IMR-90 (cell line): ENCODE results near the gene KRT86. TPM values are rescaled to one million over a fixed set of nuclear protein-coding genes. Genes with fewer than 3 reads are reported as not detected.

Source experiments
- ATAC-seq: fragments of 200-7000 bp; cut with Tn5 transposase; 2 replicates; pipeline ENCODE4 v1.9.1; 2020; ENCODE audit warnings: low read depth, mild to moderate bottlenecking, moderate library complexity
- BruUV-seq: library from RNA; stranded (reverse); fragments of 400-500 nt; replicated peaks from 2 replicates; lab custom pipeline; 2021; lab: Mats Ljungman, UMichigan
- CTCF ChIA-PET: fragments of 300-600 bp; formaldehyde crosslinking; extraction: SDS; loops from one replicate; lab custom pipeline; 2021; ENCODE audit warnings: antibody characterized with exemption; lab: Yijun Ruan, JAX
- POLR2A ChIA-PET: fragments of 300-600 bp; sonication (Branson Sonifier 250); formaldehyde crosslinking; loops from one replicate; lab custom pipeline; 2022; ENCODE audit warnings: antibody characterized with exemption; ENCODE audit not compliant: unreplicated experiment; lab: Charles Lee
- DNase-seq: peaks from one replicate; pipeline ENCODE4 v3.0.0; 2013
- H2AFZ ChIP-seq: replicated peaks from 2 replicates; pipeline ENCODE3; 2013; ENCODE audit warnings: low read length, mild to moderate bottlenecking; ENCODE audit not compliant: poor library complexity
- H2AK5ac ChIP-seq: 2 replicates; pipeline ENCODE4 v1.6.1; 2013; ENCODE audit warnings: low read depth, low read length, inconsistent platforms
- H2AK9ac ChIP-seq: replicated peaks from 2 replicates; pipeline ENCODE3; 2013; ENCODE audit warnings: mild to moderate bottlenecking, low read depth, low read length, moderate library complexity; ENCODE audit not compliant: poor library complexity
- H2BK120ac ChIP-seq: 2 replicates; pipeline ENCODE4 v1.6.1; 2013; ENCODE audit warnings: low read depth, low read length, inconsistent platforms
- H2BK15ac ChIP-seq: 3 replicates; pipeline ENCODE4 v1.6.1; 2013; ENCODE audit warnings: low read depth, low read length, inconsistent platforms
- H2BK20ac ChIP-seq: 2 replicates; pipeline ENCODE4 v1.6.1; 2013; ENCODE audit warnings: low read depth, mild to moderate bottlenecking, inconsistent platforms, low read length, moderate library complexity
- H2BK5ac ChIP-seq: 2 replicates; pipeline ENCODE4 v1.6.1; 2013; ENCODE audit warnings: mild to moderate bottlenecking, low read depth, low read length, inconsistent platforms; ENCODE audit not compliant: poor library complexity, severe bottlenecking
- H3K14ac ChIP-seq: replicated peaks from 2 replicates; pipeline ENCODE4 v1.6.1; 2013; ENCODE audit warnings: low read depth, low read length, inconsistent platforms
- H3K18ac ChIP-seq: 2 replicates; pipeline ENCODE4 v1.6.1; 2013; ENCODE audit warnings: low read depth, low read length, control low read depth
- H3K23ac ChIP-seq: 2 replicates; pipeline ENCODE4 v1.6.1; 2013; ENCODE audit warnings: low read depth, low read length, inconsistent platforms
- H3K27ac ChIP-seq: 2 replicates; pipeline ENCODE4 v1.5.1; 2013; ENCODE audit warnings: mild to moderate bottlenecking, control low read depth, low read length; ENCODE audit not compliant: insufficient read depth
- H3K27me3 ChIP-seq: 2 replicates; pipeline ENCODE4 v1.6.1; 2013; ENCODE audit warnings: low read length; ENCODE audit not compliant: control insufficient read depth, insufficient read depth
- H3K36me3 ChIP-seq: 2 replicates; pipeline ENCODE4 v1.6.1; 2013; ENCODE audit warnings: low read length, mixed read lengths; ENCODE audit not compliant: control insufficient read depth, insufficient read depth
- H3K4ac ChIP-seq: 2 replicates; pipeline ENCODE4 v1.6.1; 2013; ENCODE audit warnings: low read depth, low read length, inconsistent platforms
- H3K4me1 ChIP-seq: 2 replicates; pipeline ENCODE4 v1.6.1; 2013; ENCODE audit warnings: low read length, mixed read lengths; ENCODE audit not compliant: control insufficient read depth, insufficient read depth
- H3K4me2 ChIP-seq: 2 replicates; pipeline ENCODE4 v1.6.1; 2013; ENCODE audit warnings: low read depth, mild to moderate bottlenecking, control low read depth, low read length, moderate library complexity
- H3K4me3 ChIP-seq: 2 replicates; pipeline ENCODE4 v1.5.1; 2013; ENCODE audit warnings: low read depth, mild to moderate bottlenecking, control low read depth, low read length, moderate library complexity; ENCODE audit not compliant: insufficient read depth
- H3K56ac ChIP-seq: 2 replicates; pipeline ENCODE4 v1.6.1; 2013; ENCODE audit warnings: low read length, inconsistent platforms; ENCODE audit not compliant: insufficient read depth; ENCODE audit errors: extremely low read depth
- H3K79me1 ChIP-seq, 2 experiments: 2 replicates each; pipeline ENCODE4 v1.6.1; 2013; ENCODE audit warnings: low read length in 2 of 2, inconsistent platforms in 1 of 2, low read depth in 1 of 2
- H3K9ac ChIP-seq: 2 replicates; pipeline ENCODE4 v1.6.1; 2013; ENCODE audit warnings: low read depth, low read length, control low read depth
- H3K9me1 ChIP-seq: 2 replicates; pipeline ENCODE4 v1.6.1; 2013; ENCODE audit warnings: low read length, inconsistent platforms; ENCODE audit not compliant: insufficient read depth
- H3K9me3 ChIP-seq: 2 replicates; pipeline ENCODE4 v1.6.1; 2013; ENCODE audit warnings: low read length; ENCODE audit not compliant: control insufficient read depth, insufficient read depth
- H4K20me1 ChIP-seq: 2 replicates; pipeline ENCODE4 v1.6.1; 2013; ENCODE audit warnings: low read length, inconsistent platforms; ENCODE audit not compliant: insufficient read depth
- H4K5ac ChIP-seq: 2 replicates; pipeline ENCODE4 v1.6.1; 2013; ENCODE audit warnings: mild to moderate bottlenecking, low read depth, low read length, control low read depth
- H4K8ac ChIP-seq, 2 experiments: 2 replicates each; pipeline ENCODE4 v1.6.1; 2013; ENCODE audit warnings: low read depth in 2 of 2, low read length in 2 of 2, control low read depth in 1 of 2, inconsistent platforms in 1 of 2
- H4K91ac ChIP-seq: 2 replicates; pipeline ENCODE4 v1.6.1; 2013; ENCODE audit warnings: low read depth, low read length, inconsistent platforms; ENCODE audit not compliant: insufficient read depth
- BHLHE40 ChIP-seq: fragments of 150-350 bp; IDR thresholded peaks from 2 replicates; pipeline ENCODE4 v1.6.1; 2016; ENCODE audit warnings: mild to moderate bottlenecking, low read depth, low read length
- CEBPB ChIP-seq: IDR thresholded peaks from 2 replicates; pipeline ENCODE4 v1.6.1; 2012; ENCODE audit warnings: low read depth, low read length, improper control_type of control experiment
- CHD1 ChIP-seq: IDR thresholded peaks from 2 replicates; pipeline ENCODE4 v1.6.1; 2012; ENCODE audit warnings: low read depth, low read length, improper control_type of control experiment
- ELK1 ChIP-seq: fragments of 150-350 bp; IDR thresholded peaks from 2 replicates; pipeline ENCODE4 v1.6.1; 2016; ENCODE audit warnings: low read depth, mild to moderate bottlenecking, low read length, moderate library complexity, borderline replicate concordance
- FOS ChIP-seq: fragments of 150-350 bp; IDR thresholded peaks from 2 replicates; pipeline ENCODE4 v1.6.1; 2016; ENCODE audit warnings: low read depth, low read length
- MAFK ChIP-seq: IDR thresholded peaks from 2 replicates; pipeline ENCODE4 v1.6.1; 2012; ENCODE audit warnings: low read depth, low read length, improper control_type of control experiment
- MAZ ChIP-seq: IDR thresholded peaks from 2 replicates; pipeline ENCODE4 v1.6.1; 2012; ENCODE audit warnings: low read depth, mild to moderate bottlenecking, low read length, improper control_type of control experiment, moderate library complexity, borderline replicate concordance
- MXI1 ChIP-seq: IDR thresholded peaks from 2 replicates; pipeline ENCODE4 v1.6.1; 2012; ENCODE audit warnings: low read depth, mild to moderate bottlenecking, low read length, moderate library complexity, borderline replicate concordance
- NFE2L2 ChIP-seq: fragments of 150-350 bp; IDR thresholded peaks from 2 replicates; pipeline ENCODE4 v1.6.1; 2016; ENCODE audit warnings: low read depth, mild to moderate bottlenecking, low read length
- POLR2A ChIP-seq: IDR thresholded peaks from 2 replicates; pipeline ENCODE4 v1.6.1; 2012; ENCODE audit warnings: mild to moderate bottlenecking, low read depth, low read length
- RAD21 ChIP-seq: IDR thresholded peaks from 2 replicates; pipeline ENCODE4 v1.6.1; 2012; ENCODE audit warnings: low read length, improper control_type of control experiment
- USF2 ChIP-seq: fragments of 150-350 bp; IDR thresholded peaks from 2 replicates; pipeline ENCODE4 v1.6.1; 2017; ENCODE audit warnings: mild to moderate bottlenecking, antibody characterized with exemption, low read length, low read depth
- WGBS, 2 experiments: methylation state at CpG; one replicate each; pipeline versions ENCODE4 v1.1.5 to v1.1.7; 2013; ENCODE audit warnings: missing lambda C conversion rate in 2 of 2; ENCODE audit not compliant: insufficient read length in 1 of 2; ENCODE audit errors: extremely low coverage in 2 of 2; 5-methylcytosine and 5-hydroxymethylcytosine counted together
- dilution Hi-C: fragments of 300-500 bp; cut with HindIII; formaldehyde crosslinking; loops from one replicate; pipeline ENCODE4 v1.14.3; 2018; ENCODE audit warnings: low sequenced_read_pairs; ENCODE audit not compliant: unreplicated experiment
- in situ Hi-C: fragments of 300-500 bp; cut with MboI; formaldehyde crosslinking; loops from 3 replicates; pipeline ENCODE4 v1.14.3; 2019; ENCODE audit warnings: low sequenced_read_pairs, inconsistent platforms, mixed read lengths
- intact Hi-C: fragments of 100-400 bp; cut with micrococcal nuclease; formaldehyde crosslinking; loops from 2 replicates; pipeline ENCODE4 v1.10.0; 2022
- polyA plus RNA-seq, 3 experiments: library from polyadenylated mRNA; depleted of rRNA; stranded (reverse); fragments of >200 nt; gene quantifications; 2 replicates each; pipeline ENCODE4 v1.2.3, GENCODE V29; 2012; ENCODE audit warnings: low replicate concordance in 1 of 3
- total RNA-seq: library from RNA; depleted of rRNA; stranded (reverse); fragments of >200 nt; gene quantifications from 2 replicates; pipeline ENCODE4 v1.2.3, GENCODE V29; 2012

Gene KRT86
- total and polyA plus RNA-seq, 2 of the 4 experiments (the other 2 are of a cell fraction), result not detected

DNA sequence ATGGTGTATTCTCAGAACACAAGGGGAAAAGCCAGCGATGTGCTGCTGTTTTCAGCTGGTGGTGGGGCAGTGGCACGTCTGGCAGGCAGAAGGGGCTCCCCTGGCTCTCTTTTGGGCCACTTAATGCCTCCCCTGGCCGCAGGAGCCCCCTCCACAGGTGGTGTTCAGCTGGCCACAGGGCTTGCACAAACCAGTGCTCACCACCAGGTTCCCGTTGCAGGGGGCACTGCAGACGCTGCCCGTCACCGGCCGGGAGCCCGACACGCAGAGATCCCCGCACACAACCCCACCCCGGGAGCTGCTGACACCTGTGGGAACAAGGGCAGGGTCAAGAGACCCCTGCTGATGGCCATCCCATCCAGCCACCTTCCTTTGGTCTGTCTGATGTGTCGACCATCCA lies 40.1 kb downstream of the KRT86 start:
- DNase-seq, result no peak
- no peaks in the 10 kb centered on the region for H3K79me1 ChIP-seq
- no peak overlapping the region for H4K8ac ChIP-seq
- no peak overlapping the region for H4K91ac ChIP-seq
- ChIA-PET POLR2A (no interaction called here), CTCF (no interaction called here)
- no peak overlapping the region for H2BK20ac ChIP-seq
- H4K20me1 ChIP-seq, result no peaks in the 10 kb centered on the region
- H3K4ac ChIP-seq, result no peak overlapping the region
- no peak overlapping the region for H3K23ac ChIP-seq
- H3K9me1 ChIP-seq, result no peaks in the 10 kb centered on the region; the same call in 1 of the 2 replicates
- H2AK9ac ChIP-seq, result no peak overlapping the region
- H3K14ac ChIP-seq, result no peak overlapping the region
- H2AK5ac ChIP-seq, result no peak overlapping the region
- H3K36me3 ChIP-seq, result no peaks in the 10 kb centered on the region
- no peaks in the 10 kb centered on the region for H3K9me3 ChIP-seq
- H3K56ac ChIP-seq, result no peak overlapping the region
- H2BK15ac ChIP-seq, result no peak overlapping the region
- H3K27me3 ChIP-seq, result peaks cover 67% of the 10 kb centered on the region
- 32% methylated on average over 2 of the region's 13 CpGs; no CpG with 5 or more reads in 1 of the 2 experiments for WGBS, 2 experiments
- no peak overlapping the region for H4K5ac ChIP-seq
- H3K9ac ChIP-seq, result no peak overlapping the region
- H3K4me1 ChIP-seq, result no peaks in the 10 kb centered on the region
- H2BK120ac ChIP-seq, result no peak overlapping the region
- dilution Hi-C loops, result no loop called here
- no peak overlapping the region for H3K27ac ChIP-seq
- H3K4me3 ChIP-seq, result no peak overlapping the region
- no peak overlapping the region for H2AFZ ChIP-seq
- ATAC-seq, result no peak
- no peak overlapping the region for H3K4me2 ChIP-seq
- H2BK5ac ChIP-seq, result no peak overlapping the region
- in situ Hi-C loops, result no loop called here
- TF ChIP-seq MAZ, result no peak
- no peak for TF ChIP-seq NFE2L2
- no peak for TF ChIP-seq CEBPB
- TF ChIP-seq MXI1, result no peak
- no peak for TF ChIP-seq CHD1
- TF ChIP-seq FOS, result no peak
- TF ChIP-seq USF2, result no peak
- TF ChIP-seq ELK1, result no peak
- no peak for TF ChIP-seq POLR2A
- no peak for TF ChIP-seq MAFK
- no peak for TF ChIP-seq RAD21
- TF ChIP-seq BHLHE40, result no peak
- H3K18ac ChIP-seq, result no peak overlapping the region
- BruUV-seq, result no TSS peak
- intact Hi-C loops, result no loop called here
